B cell (primary cell): ENCODE data around the gene TIAM2. TPM values are rescaled to one million over a fixed set of nuclear protein-coding genes. Genes with fewer than 3 reads are reported as not detected.
"Not testable (repeated sequence)": the region's sequence is repeated elsewhere in the genome, so short reads cannot be mapped to it uniquely, and the experiment has no call there.

Source experiments
- ATAC-seq: fragments of 200-7000 bp; cut with Tn5 transposase; one replicate; pipeline ENCODE4 v1.10.0; 2021; ENCODE audit warnings: low read depth, mild to moderate bottlenecking, moderate number of reproducible peaks, moderate library complexity
- CTCF ChIA-PET: fragments of 350-600 bp; sonication (Branson Sonifier 250); formaldehyde crosslinking; loops from one replicate; lab custom pipeline; 2021; ENCODE audit warnings: antibody characterized with exemption, inconsistent platforms; lab: Charles Lee
- POLR2A ChIA-PET: fragments of 350-600 bp; sonication (Branson Sonifier 250); formaldehyde crosslinking; loops from one replicate; lab custom pipeline; 2021; ENCODE audit warnings: antibody characterized with exemption; lab: Charles Lee
- DNase-seq: peaks from one replicate; pipeline ENCODE4 v3.0.0; 2013
- H2AFZ ChIP-seq: 2 replicates; pipeline ENCODE4 v1.6.1; 2012; ENCODE audit warnings: mild to moderate bottlenecking, low read depth, low read length; ENCODE audit not compliant: insufficient read depth, poor library complexity, severe bottlenecking
- H3K27ac ChIP-seq, 2 donors: 1 replicate in 1 of 2; 2 replicates in 1 of 2; pipeline ENCODE4 v1.5.1; 2012 to 2013; ENCODE audit warnings: low read length in 2 of 2, mild to moderate bottlenecking in 2 of 2, moderate library complexity in 1 of 2
- H3K27me3 ChIP-seq, 4 experiments: fragments of 200-600 bp in 1 of 4; sonication (generic) in 1 of 4; replicated peaks in 1 of 4; 1 replicate in 2 of 4; 2 replicates in 2 of 4; pipeline versions ENCODE4 v1.6.1 to v1.7.0; 2013 to 2016; ENCODE audit warnings: low read length in 3 of 4, mild to moderate bottlenecking in 2 of 4, mixed read lengths in 1 of 4, moderate library complexity in 1 of 4; ENCODE audit not compliant: insufficient read depth in 4 of 4, control insufficient read depth in 3 of 4; ENCODE audit errors: control extremely low read depth in 1 of 4
- H3K36me3 ChIP-seq, 2 experiments: replicated peaks in 1 of 2; 1 replicate in 1 of 2; 2 replicates in 1 of 2; pipeline versions ENCODE4 v1.6.1 to v1.7.1; 2013; ENCODE audit warnings: low read length in 1 of 2; ENCODE audit not compliant: insufficient read depth in 2 of 2, control insufficient read depth in 1 of 2; ENCODE audit errors: control extremely low read depth in 1 of 2, extremely low read depth in 1 of 2
- H3K4me1 ChIP-seq, 2 donors: fragments of 200-600 bp in 1 of 2; sonication (generic) in 1 of 2; 1 replicate in 1 of 2; 2 replicates in 1 of 2; pipeline versions ENCODE4 v1.5.1 to v1.6.1; 2013 to 2017; ENCODE audit warnings: low read length in 2 of 2; ENCODE audit not compliant: control insufficient read depth in 2 of 2, insufficient read depth in 2 of 2
- H3K4me2 ChIP-seq: replicated peaks from 2 replicates; pipeline ENCODE3; 2012; ENCODE audit warnings: mild to moderate bottlenecking, low read depth, low read length; ENCODE audit not compliant: poor library complexity, severe bottlenecking
- H3K4me3 ChIP-seq, 5 experiments: fragments of 200-600 bp in 1 of 5; sonication (generic) in 1 of 5; 1 replicate in 3 of 5; 2 replicates in 2 of 5; pipeline versions ENCODE4 v1.5.1 to v1.7.0; 2011 to 2016; ENCODE audit warnings: low read length in 4 of 5, mild to moderate bottlenecking in 4 of 5, low read depth in 2 of 5, control low read depth in 1 of 5, moderate library complexity in 1 of 5; ENCODE audit not compliant: insufficient read depth in 1 of 5; ENCODE audit errors: control extremely low read depth in 1 of 5, extremely low read depth in 1 of 5
- H3K79me2 ChIP-seq: fragments of 200-600 bp; sonication (generic); one replicate; pipeline ENCODE4 v1.6.0; 2016; ENCODE audit warnings: low read length; ENCODE audit not compliant: control insufficient read depth, insufficient read depth
- H3K9ac ChIP-seq: fragments of 200-600 bp; sonication (generic); 2 replicates; pipeline ENCODE4 v1.6.1; 2017; ENCODE audit warnings: mild to moderate bottlenecking, low read length, moderate library complexity
- H3K9me3 ChIP-seq, 3 donors: one replicate each; pipeline versions ENCODE4 v1.6.1 to v1.7.1; 2013; ENCODE audit warnings: low read length in 2 of 3; ENCODE audit not compliant: control insufficient read depth in 2 of 3, insufficient read depth in 1 of 3; ENCODE audit errors: control extremely low read depth in 1 of 3
- H4K20me1 ChIP-seq: 2 replicates; pipeline ENCODE4 v1.6.0; 2012; ENCODE audit warnings: mild to moderate bottlenecking, low read length; ENCODE audit not compliant: insufficient read depth, control insufficient read depth, poor library complexity, severe bottlenecking
- H3K27ac Mint-ChIP-seq: one replicate; pipeline ENCODE4 v1.8.0; 2021; ENCODE audit warnings: mixed read lengths
- H3K27me3 Mint-ChIP-seq: one replicate; pipeline ENCODE4 v1.8.0; 2021; ENCODE audit warnings: mixed read lengths
- H3K4me1 Mint-ChIP-seq: one replicate; pipeline ENCODE4 v1.8.0; 2021; ENCODE audit warnings: mixed read lengths
- H3K4me3 Mint-ChIP-seq: one replicate; pipeline ENCODE4 v1.8.0; 2021; ENCODE audit warnings: mixed read lengths
- H3K9me3 Mint-ChIP-seq: one replicate; pipeline ENCODE4 v1.8.0; 2022; ENCODE audit warnings: mixed read lengths; ENCODE audit not compliant: insufficient read depth
- CTCF ChIP-seq: fragments of 200-600 bp; IDR thresholded peaks from one replicate; pipeline ENCODE4 v1.8.0; 2022; ENCODE audit warnings: antibody characterized with exemption, mild to moderate bottlenecking
- EZH2 ChIP-seq: IDR thresholded peaks from 2 replicates; pipeline ENCODE4 v1.6.1; 2012; ENCODE audit warnings: borderline replicate concordance, low read depth, mild to moderate bottlenecking, moderate library complexity, low read length; ENCODE audit not compliant: insufficient read depth, poor library complexity, severe bottlenecking
- WGBS: methylation state at CpG from one replicate; pipeline ENCODE4 v1.1.5; 2013; ENCODE audit warnings: missing lambda C conversion rate; ENCODE audit not compliant: insufficient coverage; 5-methylcytosine and 5-hydroxymethylcytosine counted together
- intact Hi-C: fragments of 100-400 bp; cut with micrococcal nuclease; formaldehyde crosslinking; loops from one replicate; pipeline ENCODE4 v1.10.0; 2022
- polyA plus RNA-seq: library from polyadenylated mRNA; depleted of rRNA; stranded (reverse); fragments of >200 nt; gene quantifications from 2 replicates; pipeline ENCODE4 v1.2.3, GENCODE V29; 2012
- total RNA-seq, 2 donors: library from RNA; stranded (reverse); fragments of 120-200 nt in 1 of 2; gene quantifications; 1 replicate in 1 of 2; 2 replicates in 1 of 2; pipeline versions ENCODE4 v1.2.3 to v1.2.4, GENCODE V29; 2013 to 2022

TIAM2 gene
- total and polyA plus RNA-seq, 2 donors (not counting 1 experiment from before 2014, with no cell fraction given): 13.1 to 18.8 TPM

DNA sequence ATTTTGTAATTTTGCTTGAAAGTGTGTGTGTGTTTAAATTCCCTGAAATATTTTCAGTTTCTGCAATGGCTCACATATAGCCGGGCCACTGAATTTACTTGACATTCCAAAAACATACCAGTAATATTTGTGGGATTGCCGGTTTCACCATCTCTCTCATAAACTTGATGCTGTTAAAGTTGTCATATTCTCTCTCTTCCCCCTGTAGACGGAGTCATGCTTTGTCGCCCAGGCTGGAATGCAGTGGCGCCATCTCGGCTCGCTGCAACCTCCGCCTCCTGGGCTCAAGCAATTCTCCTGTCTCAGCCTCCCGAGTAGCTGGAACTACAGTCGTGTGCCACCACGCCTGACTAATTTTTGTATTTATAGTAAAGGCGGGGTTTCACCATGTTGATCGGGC, 122.1 kb downstream of the TIAM2 start:
- ATAC-seq (no peak), DNase-seq (no peak)
- Histone ChIP-seq H3K4me1 (no peaks in the 10 kb centered on the region), H3K9me3 (no peaks in the 10 kb centered on the region), H3K4me3 (no peak overlapping the region), H2AFZ (no peak overlapping the region), H4K20me1 (no peaks in the 10 kb centered on the region), H3K27ac (no peak overlapping the region), H3K79me2 (no peaks in the 10 kb centered on the region), H3K27me3 (peaks cover 0 to 3% (median 0%) of the 10 kb centered on the region in 4 experiments), H3K9ac (no peak overlapping the region), H3K36me3 (no peaks in the 10 kb centered on the region), H3K4me2 (no peak overlapping the region)
- 94% methylated on average over 8 of the region's 13 CpGs for WGBS
- CTCF ChIA-PET: no interaction called here
- no peak for TF ChIP-seq EZH2
- no peak for TF ChIP-seq CTCF
- POLR2A ChIA-PET: no interaction called here
- H3K4me3 Mint-ChIP-seq: no peak overlapping the region
- intact Hi-C loops: no loop called here
- no peaks in the 10 kb centered on the region for H3K9me3 Mint-ChIP-seq
- peaks cover 4% of the 10 kb centered on the region for H3K4me1 Mint-ChIP-seq
- H3K27ac Mint-ChIP-seq: no peak overlapping the region
- no peaks in the 10 kb centered on the region for H3K27me3 Mint-ChIP-seq

DNA sequence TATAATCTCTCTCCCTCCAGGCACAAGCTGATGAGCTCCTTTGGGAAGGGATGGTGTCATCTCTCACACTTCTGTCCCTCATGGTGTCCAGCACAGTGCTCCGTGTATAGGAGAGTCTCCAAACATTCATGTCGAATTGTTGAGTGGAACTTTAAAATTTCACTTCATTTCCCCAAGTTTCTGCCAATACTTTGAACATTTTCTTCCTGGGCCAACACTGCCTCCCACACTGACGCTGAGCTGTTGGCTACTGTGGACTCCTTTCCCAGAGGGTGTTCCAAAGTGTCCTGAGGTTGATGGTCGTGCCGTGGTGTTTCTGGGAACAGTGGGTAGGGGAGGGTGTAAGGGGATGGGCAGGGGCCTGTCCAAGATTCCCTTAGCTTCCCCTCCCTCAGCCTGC, 122.7 kb downstream of the TIAM2 start:
- no peak overlapping the region for H3K4me3 Mint-ChIP-seq
- peaks cover 0 to 3% (median 0%) of the 10 kb centered on the region in 4 experiments for H3K27me3 ChIP-seq
- no peaks in the 10 kb centered on the region for H3K9me3 Mint-ChIP-seq
- intact Hi-C loops: no loop called here
- no peaks in the 10 kb centered on the region for H3K27me3 Mint-ChIP-seq
- POLR2A ChIA-PET: no interaction called here
- no peak overlapping the region for H3K27ac Mint-ChIP-seq
- no peak overlapping the region for H3K9ac ChIP-seq
- no peak for ATAC-seq
- peaks cover 4% of the 10 kb centered on the region for H3K4me1 Mint-ChIP-seq
- no peaks in the 10 kb centered on the region for H3K4me1 ChIP-seq
- WGBS: 94% methylated on average over 3 of the region's 5 CpGs
- CTCF ChIA-PET: no interaction called here
- H4K20me1 ChIP-seq: no peaks in the 10 kb centered on the region
- no peak overlapping the region for H2AFZ ChIP-seq
- H3K4me3 ChIP-seq: no peak overlapping the region
- no peak overlapping the region for H3K4me2 ChIP-seq
- no peak overlapping the region for H3K27ac ChIP-seq
- no peaks in the 10 kb centered on the region for H3K36me3 ChIP-seq
- H3K79me2 ChIP-seq: no peaks in the 10 kb centered on the region
- no peaks in the 10 kb centered on the region for H3K9me3 ChIP-seq
- TF ChIP-seq CTCF (no peak), EZH2 (no peak)
- no peak for DNase-seq

GRCh38 chr6:155119201-155119600, 124.1 kb downstream of the TIAM2 start:
- POLR2A ChIA-PET, H3K4me3 ChIP-seq, H3K4me1 Mint-ChIP-seq, H3K4me1 ChIP-seq, H3K27me3 ChIP-seq, H3K27me3 Mint-ChIP-seq, ATAC-seq, H3K9me3 Mint-ChIP-seq, intact Hi-C loops, H3K27ac ChIP-seq, H2AFZ ChIP-seq, H3K9ac ChIP-seq, H3K27ac Mint-ChIP-seq, H3K4me3 Mint-ChIP-seq, DNase-seq, H3K9me3 ChIP-seq, H3K36me3 ChIP-seq, CTCF ChIA-PET, H3K79me2 ChIP-seq, H3K4me2 ChIP-seq, H4K20me1 ChIP-seq: not testable (repeated sequence)
- WGBS: 100% methylated on average over 4 of the region's 5 CpGs
